K562 (cell line): ENCODE measurements around the gene AHCYL2. TPM values are rescaled to one million over a fixed set of nuclear protein-coding genes. Genes with fewer than 3 reads are reported as not detected.
A peak's percentile ranks its signal among the peaks of the same experiment; 100 is the strongest.

Source experiments
- CBFA2T3 ChIP-seq: fragments of 450-650 bp; IDR thresholded peaks from 2 replicates; pipeline ENCODE4 v1.6.1; 2017
- CBX3 ChIP-seq, 2 experiments: IDR thresholded peaks; 1 replicate in 1 of 2; 2 replicates in 1 of 2; pipeline ENCODE4 v1.6.1; 2012; ENCODE audit warnings: inconsistent platforms in 2 of 2, low read length in 2 of 2, borderline replicate concordance in 1 of 2, control low read depth in 1 of 2
- CBX8 ChIP-seq: fragments of 200-600 bp; sonication (generic); IDR thresholded peaks from 2 replicates; pipeline ENCODE4 v1.6.1; 2012; ENCODE audit warnings: borderline replicate concordance, mixed run types, low read depth, mild to moderate bottlenecking, moderate library complexity, mixed read lengths, low read length, control low read depth, inconsistent platforms; ENCODE audit not compliant: poor library complexity, severe bottlenecking; ENCODE audit errors: extremely low read depth
- DPF2 ChIP-seq: fragments of 450-650 bp; IDR thresholded peaks from 2 replicates; pipeline ENCODE4 v1.6.1; 2016
- ETV5 ChIP-seq: sonication (generic); formaldehyde crosslinking; IDR thresholded peaks from 2 replicates; pipeline ENCODE4 v1.4.0; 2020; ENCODE audit warnings: low read depth, mild to moderate bottlenecking, missing genetic modification reagents
- FOXO4 ChIP-seq: fragments of 450-650 bp; formaldehyde crosslinking; IDR thresholded peaks from 2 replicates; pipeline ENCODE4 v1.4.0; 2020; ENCODE audit warnings: mild to moderate bottlenecking, moderate library complexity
- HNRNPH1 ChIP-seq: fragments of 200-400 bp; formaldehyde crosslinking; optimal IDR thresholded peaks from 2 replicates; pipeline ENCODE3; 2017; ENCODE audit warnings: low read depth, mild to moderate bottlenecking, low read length, moderate library complexity
- MAZ ChIP-seq, 2 experiments: fragments of 450-650 bp in 1 of 2; sonication (generic) in 1 of 2; formaldehyde crosslinking; IDR thresholded peaks in 1 of 2; conservative IDR thresholded peaks in 1 of 2; 2 replicates each; pipeline versions ENCODE4 v1.4.0 to v1.5.0; 2020; ENCODE audit warnings: mild to moderate bottlenecking in 1 of 2, missing genetic modification reagents in 1 of 2
- MLX ChIP-seq, 2 experiments: fragments of 450-650 bp in 1 of 2; sonication (generic) in 1 of 2; formaldehyde crosslinking; conservative IDR thresholded peaks; 2 replicates each; pipeline versions ENCODE4 v1.4.0 to v1.8.1; 2020 to 2022; ENCODE audit warnings: mild to moderate bottlenecking in 1 of 2, missing genetic modification reagents in 1 of 2
- NCOA2 ChIP-seq, 2 experiments: fragments of 450-650 bp; IDR thresholded peaks; 2 replicates each; pipeline ENCODE4 v1.6.1; 2018; ENCODE audit warnings: mild to moderate bottlenecking in 2 of 2, moderate library complexity in 1 of 2; ENCODE audit not compliant: partially characterized antibody in 2 of 2
- NR2C2 ChIP-seq, 2 experiments: fragments of 200-800 bp in 1 of 2; sonication (Bioruptor generic) in 1 of 2; sonication (generic) in 1 of 2; formaldehyde crosslinking in 1 of 2; IDR thresholded peaks; 2 replicates each; pipeline versions ENCODE4 v1.6.1 to v1.8.0; 2016 to 2022; ENCODE audit warnings: mild to moderate bottlenecking in 1 of 2, missing compliant biosample characterization in 1 of 2, missing genetic modification characterization in 1 of 2, missing genetic modification reagents in 1 of 2
- NR4A1 ChIP-seq, 2 experiments: fragments of 250-450 bp in 1 of 2; fragments of 450-650 bp in 1 of 2; sonication (Bioruptor Pico) in 1 of 2; IDR thresholded peaks; 2 replicates each; pipeline versions ENCODE4 v1.4.0 to v1.6.1; 2016 to 2020; ENCODE audit warnings: mild to moderate bottlenecking in 2 of 2, missing compliant biosample characterization in 1 of 2, missing genetic modification characterization in 1 of 2, moderate library complexity in 1 of 2
- PHB ChIP-seq: fragments of 250-450 bp; sonication (Bioruptor Pico); IDR thresholded peaks from 2 replicates; pipeline ENCODE4 v1.5.0; 2021
- PHF8 ChIP-seq: fragments of 200-600 bp; sonication (generic); IDR thresholded peaks from 2 replicates; pipeline ENCODE4 v1.6.1; 2012; ENCODE audit warnings: mixed run types, mild to moderate bottlenecking, inconsistent platforms, low read length, moderate library complexity, borderline replicate concordance
- RBBP5 ChIP-seq: fragments of 200-600 bp; sonication (generic); IDR thresholded peaks from 2 replicates; pipeline ENCODE4 v1.6.1; 2012; ENCODE audit warnings: borderline replicate concordance, mild to moderate bottlenecking, low read length, control low read depth, inconsistent platforms; ENCODE audit not compliant: insufficient read depth, poor library complexity, severe bottlenecking
- SAFB ChIP-seq: fragments of 200-400 bp; formaldehyde crosslinking; IDR thresholded peaks from 2 replicates; pipeline ENCODE4 v1.6.1; 2017; ENCODE audit warnings: low read depth, low read length, borderline replicate concordance
- SIX5 ChIP-seq, 2 experiments: IDR thresholded peaks; 2 replicates each; pipeline ENCODE4 v1.6.1; 2011; ENCODE audit warnings: low read length in 2 of 2, borderline replicate concordance in 1 of 2, low read depth in 1 of 2, mild to moderate bottlenecking in 1 of 2, moderate library complexity in 1 of 2; ENCODE audit not compliant: insufficient read depth in 1 of 2
- TCF7 ChIP-seq: sonication (generic); IDR thresholded peaks from 2 replicates; pipeline ENCODE4 v1.6.1; 2016; ENCODE audit warnings: antibody characterized with exemption, borderline replicate concordance
- USF2 ChIP-seq: sonication (generic); formaldehyde crosslinking; IDR thresholded peaks from 2 replicates; pipeline ENCODE4 v1.5.0; 2020; ENCODE audit warnings: missing genetic modification reagents
- ZBED1 ChIP-seq: IDR thresholded peaks from 2 replicates; pipeline ENCODE4 v1.6.1; 2014
- ZNF23 ChIP-seq: fragments of 250-450 bp; sonication (Bioruptor Pico); IDR thresholded peaks from 2 replicates; pipeline ENCODE4 v1.4.0; 2020; ENCODE audit warnings: mild to moderate bottlenecking
- ZNF232 ChIP-seq: sonication (generic); formaldehyde crosslinking; IDR thresholded peaks from 2 replicates; pipeline ENCODE4 v1.8.0; 2022; ENCODE audit warnings: mild to moderate bottlenecking, missing genetic modification reagents
- ZNF507 ChIP-seq: conservative IDR thresholded peaks from 2 replicates; pipeline ENCODE4 v1.6.1; 2017; ENCODE audit warnings: missing genetic modification characterization, missing compliant biosample characterization
- polyA plus RNA-seq, 8 experiments: library from polyadenylated mRNA; depleted of rRNA in 4 of 8; stranded (reverse) in 5 of 8; unstranded in 3 of 8; fragments of >200 nt; fragmentation: Nextera tagmentation in 2 of 8; fragmentation: Illumina TruSeq in 1 of 8; extraction: Ambion mirVana in 2 of 8; extraction: Trizol in 1 of 8; gene quantifications; 2 replicates each; pipeline versions ENCODE4 v1.2.1 to v1.2.3, GENCODE V29; 2011 to 2014; ENCODE audit warnings: inconsistent platforms in 1 of 8, missing spikeins in 1 of 8
- total RNA-seq, 7 experiments: library from RNA; depleted of rRNA in 6 of 7; stranded (reverse); fragments of >200 nt in 6 of 7; fragmentation: Illumina TruSeq in 2 of 7; extraction: Trizol in 2 of 7; gene quantifications; 2 replicates each; pipeline versions ENCODE4 v1.2.1 to v1.2.3, GENCODE V29; 2011 to 2021; ENCODE audit warnings: low replicate concordance in 1 of 7

The AHCYL2 gene
- total and polyA plus RNA-seq, 9 of the 15 experiments (the other 6 are each of a cell fraction or from before 2014, with no cell fraction given), result 0.93 to 10.5 (median 5.2) TPM

GRCh38 chr7:129434675-129435318, 210.0 kb downstream of the AHCYL2 start (continued):
- no peak for TF ChIP-seq FOXO4 (CRISPR knock-in tag)
- peak; percentile 51 for TF ChIP-seq CBFA2T3
- TF ChIP-seq RBBP5, result peak; percentile 23
- 0 out of 2 replicates have a peak, but pooled peaks have one; percentile 4 for TF ChIP-seq SAFB
- 0 out of 4 replicates have a peak, but pooled peaks of 1 of the 2 experiments have one; percentile 38 for TF ChIP-seq MAZ (CRISPR knock-in tag; conservative IDR thresholded peaks at IDR 0.05 in 1 of 2, IDR thresholded peaks at IDR 0.05 in 1 of 2)
- TF ChIP-seq CBX8, result no peak
- no peak for TF ChIP-seq ZNF232 (CRISPR knock-in tag)
- peak; percentile 37; the same call in 1 of the 2 replicates for TF ChIP-seq PHF8
- TF ChIP-seq DPF2, result no peak
- peak; percentile 68; the same call in 1 of the 2 replicates for TF ChIP-seq NR2C2 (CRISPR knock-in tag; IDR thresholded peaks at IDR 0.05)
- TF ChIP-seq NR2C2 (tag; IDR thresholded peaks at IDR 0.05), result no peak
- no peak for TF ChIP-seq SIX5 (IDR thresholded peaks at IDR 0.05; ENCODE audit: borderline replicate concordance in 1 of 2, insufficient read depth in 1 of 2, low read depth in 1 of 2, low read length in 2 of 2)
- no peak for TF ChIP-seq TCF7
- TF ChIP-seq ZNF507 (tag), result no peak
- TF ChIP-seq NCOA2 (IDR thresholded peaks at IDR 0.05; ENCODE audit: partially characterized antibody in 2 of 2), result no peak
- TF ChIP-seq NR4A1 (CRISPR knock-in tag; IDR thresholded peaks at IDR 0.05), result no peak
- no peak; the same call in 1 of the 2 replicates for TF ChIP-seq NR4A1 (tag; IDR thresholded peaks at IDR 0.05)
- 0 out of 2 replicates have a peak, but pooled peaks have one; percentile 75 for TF ChIP-seq PHB (CRISPR knock-in tag)
- TF ChIP-seq USF2 (CRISPR knock-in tag), result no peak
- no peak for TF ChIP-seq HNRNPH1
- no peak; a peak in 1 of 3 replicates for TF ChIP-seq CBX3 (IDR thresholded peaks at IDR 0.05; ENCODE audit: borderline replicate concordance in 1 of 2, low read length in 2 of 2)
- no peak for TF ChIP-seq MLX (CRISPR knock-in tag; conservative IDR thresholded peaks at IDR 0.05)
- no peak for TF ChIP-seq ZNF23 (CRISPR knock-in tag)
- TF ChIP-seq ZBED1, result no peak
- no peak for TF ChIP-seq ETV5 (CRISPR knock-in tag)
